Central memory CD8-positive, alpha-beta T cell (primary cell): ENCODE measurements around the gene B2M.
A peak's percentile ranks its signal among the peaks of the same experiment; 100 is the strongest.

Source experiments
- ATAC-seq: fragments of 150-1000 bp; cut with Tn5 transposase; replicated peaks from 2 replicates; pipeline ENCODE4 v1.10.0; 2022; ENCODE audit warnings: mild to moderate bottlenecking, moderate FRiP score, moderate number of reproducible peaks; ENCODE audit not compliant: poor library complexity, severe bottlenecking; ENCODE audit errors: extremely low read depth
- DNase-seq, 2 donors: peaks; one replicate each; pipeline ENCODE4 v3.0.0; 2021; ENCODE audit warnings: low spot score in 2 of 2
- H3K27ac Mint-ChIP-seq: one replicate; pipeline ENCODE4 v1.8.0; 2022; ENCODE audit warnings: low read depth, mild to moderate bottlenecking, moderate library complexity, mixed read lengths
- H3K27me3 Mint-ChIP-seq: one replicate; pipeline ENCODE4 v1.8.0; 2022; ENCODE audit warnings: mixed read lengths
- H3K36me3 Mint-ChIP-seq: one replicate; pipeline ENCODE4 v1.8.0; 2022; ENCODE audit warnings: mild to moderate bottlenecking, moderate library complexity, mixed read lengths; ENCODE audit not compliant: insufficient read depth
- H3K4me1 Mint-ChIP-seq: one replicate; pipeline ENCODE4 v1.8.0; 2022; ENCODE audit warnings: mixed read lengths
- H3K4me3 Mint-ChIP-seq: one replicate; pipeline ENCODE4 v1.8.0; 2022; ENCODE audit warnings: mild to moderate bottlenecking, moderate library complexity, mixed read lengths
- H3K9me3 Mint-ChIP-seq: one replicate; pipeline ENCODE4 v1.8.0; 2022; ENCODE audit warnings: mixed read lengths

B2M gene

GRCh38 chr15:44710236-44711095, 851 bp upstream of the B2M start:
- DNase-seq (peak in 1 of 2 donors; percentile 32), ATAC-seq (peak; percentile 19)
- H3K4me1 Mint-ChIP-seq: peaks cover 67% of the 10 kb centered on the region
- H3K36me3 Mint-ChIP-seq: peaks cover 53% of the 10 kb centered on the region
- H3K9me3 Mint-ChIP-seq: no peaks in the 10 kb centered on the region
- H3K4me3 Mint-ChIP-seq: peak overlapping the region; percentile 84
- no peaks in the 10 kb centered on the region for H3K27me3 Mint-ChIP-seq
- peak overlapping the region; percentile 100 for H3K27ac Mint-ChIP-seq

- H3K27me3 Mint-ChIP-seq: no peaks in the 10 kb centered on the region
- peaks cover 67% of the 10 kb centered on the region for H3K36me3 Mint-ChIP-seq
- H3K4me3 Mint-ChIP-seq: peak overlapping the region; percentile 84
- no peaks in the 10 kb centered on the region for H3K9me3 Mint-ChIP-seq
- H3K4me1 Mint-ChIP-seq: peaks cover 80% of the 10 kb centered on the region
- ATAC-seq (peak; percentile 30), DNase-seq (peak; percentile 54 to 62)
- H3K27ac Mint-ChIP-seq: peak overlapping the region; percentile 100
Observed at GRCh38 chr15:44711743-44712345, 527 bp downstream of the B2M start.

GRCh38 chr15:44712346-44713005, 1.2 kb downstream of the B2M start:
- Mint-ChIP-seq H3K4me3 (peak overlapping the region; percentile 84), H3K4me1 (peaks cover 83% of the 10 kb centered on the region), H3K9me3 (no peaks in the 10 kb centered on the region), H3K27me3 (no peaks in the 10 kb centered on the region), H3K27ac (peak overlapping the region; percentile 100), H3K36me3 (peaks cover 73% of the 10 kb centered on the region)
- ATAC-seq (peak; percentile 31), DNase-seq (peak; percentile 47 to 71)

GRCh38 chr15:44713006-44713966, 2.0 kb downstream of the B2M start:
- Mint-ChIP-seq H3K27me3 (no peaks in the 10 kb centered on the region), H3K27ac (peak overlapping the region; percentile 100), H3K4me1 (peaks cover 83% of the 10 kb centered on the region), H3K9me3 (no peaks in the 10 kb centered on the region), H3K4me3 (peak overlapping the region; percentile 84), H3K36me3 (peaks cover 81% of the 10 kb centered on the region)
- no peak for ATAC-seq
- DNase-seq: no peak

DNA sequence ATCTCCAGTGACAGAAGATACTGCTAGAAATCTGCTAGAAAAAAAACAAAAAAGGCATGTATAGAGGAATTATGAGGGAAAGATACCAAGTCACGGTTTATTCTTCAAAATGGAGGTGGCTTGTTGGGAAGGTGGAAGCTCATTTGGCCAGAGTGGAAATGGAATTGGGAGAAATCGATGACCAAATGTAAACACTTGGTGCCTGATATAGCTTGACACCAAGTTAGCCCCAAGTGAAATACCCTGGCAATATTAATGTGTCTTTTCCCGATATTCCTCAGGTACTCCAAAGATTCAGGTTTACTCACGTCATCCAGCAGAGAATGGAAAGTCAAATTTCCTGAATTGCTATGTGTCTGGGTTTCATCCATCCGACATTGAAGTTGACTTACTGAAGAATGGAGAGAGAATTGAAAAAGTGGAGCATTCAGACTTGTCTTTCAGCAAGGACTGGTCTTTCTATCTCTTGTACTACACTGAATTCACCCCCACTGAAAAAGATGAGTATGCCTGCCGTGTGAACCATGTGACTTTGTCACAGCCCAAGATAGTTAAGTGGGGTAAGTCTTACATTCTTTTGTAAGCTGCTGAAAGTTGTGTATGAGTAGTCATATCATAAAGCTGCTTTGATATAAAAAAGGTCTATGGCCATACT, 4.0 kb downstream of the B2M start:
- Mint-ChIP-seq H3K36me3 (peaks cover 96% of the 10 kb centered on the region), H3K27me3 (no peaks in the 10 kb centered on the region), H3K9me3 (no peaks in the 10 kb centered on the region), H3K27ac (peak overlapping the region; percentile 100), H3K4me3 (peak overlapping the region; percentile 84), H3K4me1 (peaks cover 87% of the 10 kb centered on the region)
- no peak for ATAC-seq
- no peak for DNase-seq

DNA sequence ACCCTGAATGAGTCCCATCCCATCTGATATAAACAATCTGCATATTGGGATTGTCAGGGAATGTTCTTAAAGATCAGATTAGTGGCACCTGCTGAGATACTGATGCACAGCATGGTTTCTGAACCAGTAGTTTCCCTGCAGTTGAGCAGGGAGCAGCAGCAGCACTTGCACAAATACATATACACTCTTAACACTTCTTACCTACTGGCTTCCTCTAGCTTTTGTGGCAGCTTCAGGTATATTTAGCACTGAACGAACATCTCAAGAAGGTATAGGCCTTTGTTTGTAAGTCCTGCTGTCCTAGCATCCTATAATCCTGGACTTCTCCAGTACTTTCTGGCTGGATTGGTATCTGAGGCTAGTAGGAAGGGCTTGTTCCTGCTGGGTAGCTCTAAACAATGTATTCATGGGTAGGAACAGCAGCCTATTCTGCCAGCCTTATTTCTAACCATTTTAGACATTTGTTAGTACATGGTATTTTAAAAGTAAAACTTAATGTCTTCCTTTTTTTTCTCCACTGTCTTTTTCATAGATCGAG, 4.5 kb downstream of the B2M start:
- H3K4me1 Mint-ChIP-seq: peaks cover 87% of the 10 kb centered on the region
- peak overlapping the region; percentile 84 for H3K4me3 Mint-ChIP-seq
- H3K27me3 Mint-ChIP-seq: no peaks in the 10 kb centered on the region
- H3K9me3 Mint-ChIP-seq: no peaks in the 10 kb centered on the region
- DNase-seq (no peak), ATAC-seq (no peak)
- peaks cover 97% of the 10 kb centered on the region for H3K36me3 Mint-ChIP-seq
- H3K27ac Mint-ChIP-seq: peak overlapping the region; percentile 100

DNA sequence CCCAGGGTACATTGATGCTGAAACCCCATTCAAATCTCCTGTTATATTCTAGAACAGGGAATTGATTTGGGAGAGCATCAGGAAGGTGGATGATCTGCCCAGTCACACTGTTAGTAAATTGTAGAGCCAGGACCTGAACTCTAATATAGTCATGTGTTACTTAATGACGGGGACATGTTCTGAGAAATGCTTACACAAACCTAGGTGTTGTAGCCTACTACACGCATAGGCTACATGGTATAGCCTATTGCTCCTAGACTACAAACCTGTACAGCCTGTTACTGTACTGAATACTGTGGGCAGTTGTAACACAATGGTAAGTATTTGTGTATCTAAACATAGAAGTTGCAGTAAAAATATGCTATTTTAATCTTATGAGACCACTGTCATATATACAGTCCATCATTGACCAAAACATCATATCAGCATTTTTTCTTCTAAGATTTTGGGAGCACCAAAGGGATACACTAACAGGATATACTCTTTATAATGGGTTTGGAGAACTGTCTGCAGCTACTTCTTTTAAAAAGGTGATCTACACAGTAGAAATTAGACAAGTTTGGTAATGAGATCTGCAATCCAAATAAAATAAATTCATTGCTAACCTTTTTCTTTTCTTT, 5.8 kb downstream of the B2M start:
- Mint-ChIP-seq H3K36me3 (peaks cover 89% of the 10 kb centered on the region), H3K4me3 (peak overlapping the region; percentile 84), H3K27me3 (no peaks in the 10 kb centered on the region), H3K4me1 (peaks cover 90% of the 10 kb centered on the region), H3K9me3 (no peaks in the 10 kb centered on the region), H3K27ac (peak overlapping the region; percentile 100)
- ATAC-seq (no peak), DNase-seq (no peak)

- Mint-ChIP-seq H3K27me3 (no peaks in the 10 kb centered on the region), H3K27ac (peak overlapping the region; percentile 91), H3K4me3 (peak overlapping the region; percentile 84), H3K4me1 (peaks cover 86% of the 10 kb centered on the region), H3K36me3 (peaks cover 78% of the 10 kb centered on the region), H3K9me3 (no peaks in the 10 kb centered on the region)
- ATAC-seq (no peak), DNase-seq (no peak)
Observed at GRCh38 chr15:44718180-44718926, 7.0 kb downstream of the B2M start.

- DNase-seq (no peak), ATAC-seq (no peak)
- no peaks in the 10 kb centered on the region for H3K27me3 Mint-ChIP-seq
- H3K27ac Mint-ChIP-seq: peak overlapping the region; percentile 91
- peaks cover 84% of the 10 kb centered on the region for H3K4me1 Mint-ChIP-seq
- peaks cover 74% of the 10 kb centered on the region for H3K36me3 Mint-ChIP-seq
- peak overlapping the region; percentile 84 for H3K4me3 Mint-ChIP-seq
- no peaks in the 10 kb centered on the region for H3K9me3 Mint-ChIP-seq
Observed at GRCh38 chr15:44718927-44719292, 7.6 kb downstream of the B2M start.

GRCh38 chr15:44719293-44719999, 8.1 kb downstream of the B2M start:
- Mint-ChIP-seq H3K36me3 (peaks cover 72% of the 10 kb centered on the region), H3K27ac (peak overlapping the region; percentile 91), H3K9me3 (no peaks in the 10 kb centered on the region)

More at GRCh38 chr15:44719293-44719999, 8.1 kb downstream of the B2M start:
- DNase-seq: peak; percentile 29 to 51
- Mint-ChIP-seq H3K4me1 (peaks cover 86% of the 10 kb centered on the region), H3K4me3 (peak overlapping the region; percentile 84), H3K27me3 (no peaks in the 10 kb centered on the region)
- peak; percentile 66 for ATAC-seq
